Renal cortical epithelial cell (primary cell): ENCODE data around the gene CHI3L1. TPM values are rescaled to one million over a fixed set of nuclear protein-coding genes. Genes with fewer than 3 reads are reported as not detected.

Experiments used
- DNase-seq: peaks from one replicate; pipeline ENCODE4 v3.0.0-alpha.2; 2011; ENCODE audit warnings: low read depth
- total RNA-seq: library from RNA; depleted of rRNA; stranded (reverse); fragments of >200 nt; gene quantifications from 2 replicates; pipeline ENCODE4 v1.2.3, GENCODE V29; 2014

The CHI3L1 gene
- total RNA-seq, 1 donor from 2014 or later, result 0.10 TPM

GRCh38 chr1:203181586-203182386 lies 4.7 kb downstream of the CHI3L1 start:
- no peak for DNase-seq

- no peak for DNase-seq
Measured at GRCh38 chr1:203180611-203181330, 5.7 kb downstream of the CHI3L1 start.

GRCh38 chr1:203179667-203180005 lies 6.9 kb downstream of the CHI3L1 start:
- no peak for DNase-seq

- DNase-seq, result no peak
Measured at GRCh38 chr1:203178821-203179666, 7.5 kb downstream of the CHI3L1 start.

GRCh38 chr1:203178083-203178482 lies 8.4 kb downstream of the CHI3L1 start:
- DNase-seq, result peak; percentile 21

- DNase-seq, result peak; percentile 63
Measured at GRCh38 chr1:203177470-203178039, 8.9 kb downstream of the CHI3L1 start.

- DNase-seq, result no peak
Measured at GRCh38 chr1:203177036-203177405, 9.5 kb downstream of the CHI3L1 start.

GRCh38 chr1:203176273-203177035 lies 10.1 kb downstream of the CHI3L1 start:
- DNase-seq, result no peak

- DNase-seq, result no peak
Measured at GRCh38 chr1:203175827-203176241, 10.7 kb downstream of the CHI3L1 start.

- no peak for DNase-seq
Measured at GRCh38 chr1:203175237-203175826, 11.2 kb downstream of the CHI3L1 start, which contains the start of gene MYBPH. TSS of gene MYBPH (minus strand) at chr1:203175826. CDS start at chr1:203175755, 71 bp downstream.

- no peak for DNase-seq
Measured at GRCh38 chr1:203174324-203174985, 12.0 kb downstream of the CHI3L1 start.

- no peak for DNase-seq
Measured at GRCh38 chr1:203173566-203173965, 12.9 kb downstream of the CHI3L1 start.

GRCh38 chr1:203173011-203173555 lies 13.4 kb downstream of the CHI3L1 start:
- no peak for DNase-seq

- peak; percentile 51 for DNase-seq
Measured at GRCh38 chr1:203172184-203173010, 14.1 kb downstream of the CHI3L1 start.

GRCh38 chr1:203171341-203172183 lies 14.9 kb downstream of the CHI3L1 start:
- DNase-seq, result no peak

GRCh38 chr1:203170625-203171330 lies 15.7 kb downstream of the CHI3L1 start:
- peak; percentile 53 for DNase-seq

- no peak for DNase-seq
Measured at GRCh38 chr1:203169770-203170520, 16.6 kb downstream of the CHI3L1 start.
